OCI-LY1 (cell line): Measurements from ENCODE around the gene TMEM89.

Experiments used
- CTCF ChIP-seq: fragments of 200-600 bp; sonication (generic), shearing (Covaris generic); IDR thresholded peaks from 2 replicates; pipeline ENCODE4 v1.5.1; 2017; ENCODE audit warnings: mild to moderate bottlenecking, antibody characterized with exemption, low read length, moderate library complexity, mixed read lengths
- EZH2 ChIP-seq: fragments of 200-600 bp; sonication (generic), shearing (Covaris generic); IDR thresholded peaks from 2 replicates; pipeline ENCODE4 v1.8.0; 2017; ENCODE audit warnings: borderline replicate concordance, mixed run types, mild to moderate bottlenecking, antibody characterized with exemption, low read length, moderate library complexity, mixed read lengths

- TF ChIP-seq EZH2 (no peak), CTCF (no peak)
Measured at GRCh38 chr3:48656841-48657281, 35.3 kb upstream of the TMEM89 start.
